HG03108 (cell line): Measurements from ENCODE around the gene PLD5.
"Not testable (repeated sequence)": the region's sequence is repeated elsewhere in the genome, so short reads cannot be mapped to it uniquely, and the experiment has no call there.

Experiments used
- ATAC-seq: cut with Tn5 transposase; IDR thresholded peaks from one replicate; pipeline ENCODE4 v1.9.1; 2021; ENCODE audit warnings: moderate library complexity; ENCODE audit not compliant: unreplicated experiment

The PLD5 gene

GRCh38 chr1:242427519-242427918 lies 97.0 kb downstream of the PLD5 start:
- no peak for ATAC-seq

- no peak for ATAC-seq
Observed at GRCh38 chr1:242426271-242426905, 98.1 kb downstream of the PLD5 start.

- ATAC-seq, result no peak
Observed at GRCh38 chr1:242425232-242425631, 99.3 kb downstream of the PLD5 start.

- ATAC-seq, result no peak
Observed at GRCh38 chr1:242416657-242417056, 107.8 kb downstream of the PLD5 start.

GRCh38 chr1:242412921-242413320 lies 111.6 kb downstream of the PLD5 start:
- no peak for ATAC-seq

GRCh38 chr1:242411901-242412300 lies 112.6 kb downstream of the PLD5 start:
- no peak for ATAC-seq

- ATAC-seq, result no peak
Observed at GRCh38 chr1:242405947-242406346, 118.5 kb downstream of the PLD5 start.

GRCh38 chr1:242404296-242404695 lies 120.2 kb downstream of the PLD5 start:
- ATAC-seq, result no peak

GRCh38 chr1:242402956-242403355 lies 121.5 kb downstream of the PLD5 start:
- ATAC-seq, result no peak

- no peak for ATAC-seq
Observed at GRCh38 chr1:242401937-242402336, 122.6 kb downstream of the PLD5 start.

GRCh38 chr1:242398351-242398750 lies 126.1 kb downstream of the PLD5 start:
- ATAC-seq, result no peak

- no peak for ATAC-seq
Observed at GRCh38 chr1:242391896-242392295, 132.6 kb downstream of the PLD5 start.

- not testable (repeated sequence) for ATAC-seq
Observed at GRCh38 chr1:242376121-242376520, 148.4 kb downstream of the PLD5 start.

- ATAC-seq, result not testable (repeated sequence)
Observed at GRCh38 chr1:242350446-242350845, 174.1 kb downstream of the PLD5 start.

- ATAC-seq, result no peak
Observed at GRCh38 chr1:242349636-242350035, 174.9 kb downstream of the PLD5 start.

- peak; percentile 53 for ATAC-seq
Observed at GRCh38 chr1:242330865-242331264, 193.6 kb downstream of the PLD5 start.

GRCh38 chr1:242327381-242327780 lies 197.1 kb downstream of the PLD5 start:
- not testable (repeated sequence) for ATAC-seq

- ATAC-seq, result not testable (repeated sequence)
Observed at GRCh38 chr1:242321981-242322380, 202.5 kb downstream of the PLD5 start.

- ATAC-seq, result no peak
Observed at GRCh38 chr1:242318140-242318539, 206.4 kb downstream of the PLD5 start.

- ATAC-seq, result not testable (repeated sequence)
Observed at GRCh38 chr1:242314865-242315264, 209.6 kb downstream of the PLD5 start.

GRCh38 chr1:242314085-242314649 lies 210.3 kb downstream of the PLD5 start:
- not testable (repeated sequence) for ATAC-seq

- not testable (repeated sequence) for ATAC-seq
Observed at GRCh38 chr1:242308681-242309080, 215.8 kb downstream of the PLD5 start.

GRCh38 chr1:242293781-242294180 lies 230.7 kb downstream of the PLD5 start:
- not testable (repeated sequence) for ATAC-seq
